Endothelial cell (in vitro differentiated cells): ENCODE results near the gene COL9A2. TPM values are rescaled to one million over a fixed set of nuclear protein-coding genes. Genes with fewer than 3 reads are reported as not detected.
A peak's percentile ranks its signal among the peaks of the same experiment; 100 is the strongest.

Source experiments
- DNase-seq: peaks from one replicate; pipeline ENCODE4 v3.0.0; 2021; ENCODE audit warnings: low spot score
- H3K27ac Mint-ChIP-seq: one replicate; pipeline ENCODE4 v1.8.0; 2021; ENCODE audit warnings: mixed read lengths, inconsistent platforms; ENCODE audit not compliant: unreplicated experiment
- H3K27me3 Mint-ChIP-seq: one replicate; pipeline ENCODE4 v1.8.0; 2021; ENCODE audit warnings: mild to moderate bottlenecking, moderate library complexity, mixed read lengths, inconsistent platforms; ENCODE audit not compliant: unreplicated experiment
- H3K36me3 Mint-ChIP-seq: one replicate; pipeline ENCODE4 v1.8.0; 2021; ENCODE audit warnings: mild to moderate bottlenecking, low read depth, mixed read lengths, inconsistent platforms; ENCODE audit not compliant: unreplicated experiment
- H3K4me1 Mint-ChIP-seq: one replicate; pipeline ENCODE4 v1.8.0; 2021; ENCODE audit warnings: mild to moderate bottlenecking, mixed read lengths, inconsistent platforms; ENCODE audit not compliant: unreplicated experiment
- H3K4me3 Mint-ChIP-seq: one replicate; pipeline ENCODE4 v1.8.0; 2021; ENCODE audit warnings: mild to moderate bottlenecking, mixed read lengths, inconsistent platforms; ENCODE audit not compliant: unreplicated experiment
- H3K9me3 Mint-ChIP-seq: one replicate; pipeline ENCODE4 v1.8.0; 2021; ENCODE audit warnings: mixed read lengths, inconsistent platforms; ENCODE audit not compliant: unreplicated experiment
- total RNA-seq: library from RNA; stranded (reverse); fragmentation: NEBNext Ultra II Directional; extraction: Animal tissue kit (Norgen Biotek cat#: 25700); gene quantifications from one replicate; pipeline ENCODE4 v1.2.1, GENCODE V29; 2021; ENCODE audit not compliant: unreplicated experiment
- TF ChIP-seq, protein P1 (sequence below): fragments of 200-600 bp; sonication (generic); IDR thresholded peaks from one replicate; pipeline ENCODE4 v1.5.0; 2021; ENCODE audit warnings: antibody characterized with exemption; ENCODE audit not compliant: unreplicated experiment

COL9A2 gene
- total RNA-seq, 1 donor from 2014 or later, result 5.4 TPM

DNA sequence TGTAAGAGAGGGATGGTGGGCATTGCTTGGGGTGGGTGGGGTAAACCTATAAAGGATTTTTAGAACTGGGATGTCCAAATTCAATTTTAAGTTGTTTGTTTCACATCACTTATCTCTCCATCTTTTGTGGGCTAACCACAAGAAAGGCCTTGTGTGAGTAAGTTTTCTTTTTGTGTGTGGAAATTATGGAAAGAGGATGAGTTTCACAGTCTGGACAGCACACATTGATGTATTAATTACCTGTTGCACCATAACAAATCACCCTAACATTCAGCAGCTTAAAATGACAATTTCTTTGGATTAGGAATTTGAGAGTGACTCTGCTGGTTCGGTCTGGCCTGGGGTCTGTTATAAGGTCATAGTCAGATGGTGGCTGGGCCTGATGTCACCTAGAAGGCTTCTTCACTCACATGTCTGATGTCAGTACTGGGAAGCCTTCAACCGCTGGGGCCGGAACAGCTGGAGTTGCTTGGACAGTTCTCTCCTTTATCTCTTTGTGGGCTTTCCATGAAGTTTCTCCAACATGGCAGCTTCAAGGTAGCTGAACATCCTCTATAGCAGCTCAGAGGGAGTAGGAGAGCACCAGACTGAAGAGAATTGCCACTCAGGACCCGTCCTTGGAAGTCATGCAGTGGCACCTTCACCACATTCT, 2.0 kb upstream of the COL9A2 start:
- no peak overlapping the region for H3K27ac Mint-ChIP-seq
- DNase-seq, result no peak
- no peak overlapping the region for H3K4me3 Mint-ChIP-seq
- H3K27me3 Mint-ChIP-seq, result peaks cover 14% of the 10 kb centered on the region
- TF ChIP-seq, protein P1, sequence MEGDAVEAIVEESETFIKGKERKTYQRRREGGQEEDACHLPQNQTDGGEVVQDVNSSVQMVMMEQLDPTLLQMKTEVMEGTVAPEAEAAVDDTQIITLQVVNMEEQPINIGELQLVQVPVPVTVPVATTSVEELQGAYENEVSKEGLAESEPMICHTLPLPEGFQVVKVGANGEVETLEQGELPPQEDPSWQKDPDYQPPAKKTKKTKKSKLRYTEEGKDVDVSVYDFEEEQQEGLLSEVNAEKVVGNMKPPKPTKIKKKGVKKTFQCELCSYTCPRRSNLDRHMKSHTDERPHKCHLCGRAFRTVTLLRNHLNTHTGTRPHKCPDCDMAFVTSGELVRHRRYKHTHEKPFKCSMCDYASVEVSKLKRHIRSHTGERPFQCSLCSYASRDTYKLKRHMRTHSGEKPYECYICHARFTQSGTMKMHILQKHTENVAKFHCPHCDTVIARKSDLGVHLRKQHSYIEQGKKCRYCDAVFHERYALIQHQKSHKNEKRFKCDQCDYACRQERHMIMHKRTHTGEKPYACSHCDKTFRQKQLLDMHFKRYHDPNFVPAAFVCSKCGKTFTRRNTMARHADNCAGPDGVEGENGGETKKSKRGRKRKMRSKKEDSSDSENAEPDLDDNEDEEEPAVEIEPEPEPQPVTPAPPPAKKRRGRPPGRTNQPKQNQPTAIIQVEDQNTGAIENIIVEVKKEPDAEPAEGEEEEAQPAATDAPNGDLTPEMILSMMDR, result no peak
- no peaks in the 10 kb centered on the region for H3K9me3 Mint-ChIP-seq
- no peaks in the 10 kb centered on the region for H3K36me3 Mint-ChIP-seq
- H3K4me1 Mint-ChIP-seq, result peaks cover 13% of the 10 kb centered on the region

DNA sequence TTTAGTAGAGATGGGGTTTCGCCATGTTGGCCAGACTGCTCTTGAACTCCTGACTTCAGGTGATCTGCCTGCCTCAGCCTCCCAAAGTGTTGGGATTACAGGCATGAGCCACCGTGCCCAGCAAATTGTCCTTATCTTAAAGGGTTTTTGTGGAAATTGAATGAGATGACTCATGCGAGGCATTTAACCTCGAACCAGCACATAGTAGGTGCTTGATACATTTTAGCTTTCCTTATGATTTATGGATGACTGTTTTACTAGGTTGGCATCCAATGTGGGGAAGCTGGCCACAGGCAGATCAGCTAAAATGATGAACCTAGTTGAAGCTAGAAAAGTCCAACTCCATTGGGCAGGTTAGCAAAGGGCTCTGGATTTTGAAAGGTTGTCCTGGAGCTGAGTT, 1.4 kb upstream of the COL9A2 start:
- H3K27me3 Mint-ChIP-seq, result peaks cover 11% of the 10 kb centered on the region
- H3K4me1 Mint-ChIP-seq, result peaks cover 13% of the 10 kb centered on the region
- no peaks in the 10 kb centered on the region for H3K9me3 Mint-ChIP-seq

DNA sequence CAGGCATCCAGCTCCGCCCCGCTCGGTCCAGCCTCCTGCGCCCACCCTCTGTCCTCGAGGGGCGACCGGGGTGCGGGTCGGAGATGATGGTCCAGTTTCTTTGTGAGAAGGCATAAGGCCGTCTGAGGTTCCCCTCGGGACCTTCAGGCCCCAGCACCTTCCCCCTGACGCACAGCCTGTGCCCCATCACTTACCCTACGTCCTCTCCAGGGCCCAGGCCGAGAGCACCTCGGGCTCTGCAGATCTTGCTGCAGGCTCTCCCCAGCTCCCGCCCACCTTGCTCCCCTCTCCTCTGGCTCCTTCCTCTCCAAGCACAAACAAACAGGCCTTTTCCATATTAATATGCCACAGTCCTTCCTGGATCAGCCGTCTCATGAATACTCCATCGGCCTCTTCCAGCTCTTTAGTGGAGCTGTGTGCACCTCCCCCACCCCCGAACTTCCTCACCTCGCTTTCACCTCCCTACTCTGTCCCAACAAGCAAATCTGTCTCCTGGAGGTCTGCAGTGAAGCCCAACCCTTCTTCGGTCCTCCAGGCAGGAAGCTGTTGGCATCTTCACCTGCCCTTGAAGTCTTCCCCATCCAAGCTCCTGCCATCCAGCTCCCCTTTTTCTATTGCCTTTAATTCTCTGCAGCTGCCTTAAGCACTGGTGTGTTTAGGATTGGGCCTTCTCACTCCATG, 448 bp upstream of the COL9A2 start:
- peak overlapping the region; percentile 80 for H3K4me3 Mint-ChIP-seq
- TF ChIP-seq, protein P1, result no peak
- no peaks in the 10 kb centered on the region for H3K9me3 Mint-ChIP-seq
- no peaks in the 10 kb centered on the region for H3K36me3 Mint-ChIP-seq
- peaks cover 14% of the 10 kb centered on the region for H3K27me3 Mint-ChIP-seq
- DNase-seq, result no peak
- H3K27ac Mint-ChIP-seq, result no peak overlapping the region
- peaks cover 13% of the 10 kb centered on the region for H3K4me1 Mint-ChIP-seq

More for the DNA sequence above, 1.4 kb upstream of the COL9A2 start:
- TF ChIP-seq, protein P1, result no peak
- H3K27ac Mint-ChIP-seq, result no peak overlapping the region
- no peak overlapping the region for H3K4me3 Mint-ChIP-seq
- no peaks in the 10 kb centered on the region for H3K36me3 Mint-ChIP-seq
- DNase-seq, result no peak

DNA sequence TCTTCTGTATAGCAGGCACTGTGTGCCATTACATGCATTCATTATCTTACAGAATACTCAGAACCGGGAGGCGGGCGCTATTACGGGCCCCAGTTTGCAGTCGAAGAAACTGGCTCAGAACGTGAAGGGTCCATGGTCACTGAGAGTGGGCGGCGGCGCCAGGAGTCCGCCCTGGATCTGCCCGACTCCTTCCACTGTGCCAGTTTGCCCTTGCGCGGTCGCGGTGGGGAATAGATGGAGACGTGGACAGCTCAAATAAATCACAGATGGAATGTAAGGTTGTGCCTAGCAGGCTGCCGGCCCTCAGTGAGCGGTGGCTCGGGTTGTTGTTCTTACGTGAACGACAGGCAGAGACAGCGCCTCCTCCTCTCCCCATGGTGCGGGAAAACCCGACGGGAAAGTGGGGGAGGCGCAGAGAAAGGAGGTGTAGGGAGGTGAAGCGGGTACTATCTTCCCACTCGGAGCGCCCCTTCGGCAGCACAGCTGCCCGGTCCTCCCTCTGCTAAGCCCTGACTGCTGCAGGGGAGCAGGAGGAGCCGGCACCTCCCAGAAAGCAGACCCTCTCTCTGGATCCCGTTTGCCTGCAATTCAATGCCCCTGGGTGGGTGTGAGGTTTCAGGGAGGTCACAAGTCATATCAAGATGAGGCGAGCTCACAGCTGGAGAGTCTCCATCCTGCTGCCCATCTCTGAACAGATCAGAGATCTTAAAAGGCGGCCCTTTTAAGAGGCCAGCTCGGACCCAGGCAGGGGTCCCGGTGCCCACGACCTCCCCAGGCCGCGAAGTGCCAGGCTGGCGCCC, 1.1 kb downstream of the COL9A2 start:
- Mint-ChIP-seq H3K27ac (no peak overlapping the region), H3K4me3 (no peak overlapping the region), H3K4me1 (peaks cover 13% of the 10 kb centered on the region), H3K27me3 (peaks cover 14% of the 10 kb centered on the region), H3K36me3 (no peaks in the 10 kb centered on the region), H3K9me3 (no peaks in the 10 kb centered on the region)
- TF ChIP-seq, protein P1, result no peak
- no peak for DNase-seq
